Measurements from ENCODE around the gene TMEM161B.

GRCh38 chr5:88275581-88275980 lies 6.9 kb upstream of the TMEM161B start:
- TF ChIP-seq CTCF (conservative IDR thresholded peaks at IDR 0.05; ENCODE audit: low read length), result no peak
- TF ChIP-seq EZH2phosphoT487 (IDR thresholded peaks at IDR 0.05; ENCODE audit: borderline replicate concordance, low read depth, low read length), result no peak

All from OCI-LY7 (cell line).